ENCODE data around the gene NXT1.

DNA sequence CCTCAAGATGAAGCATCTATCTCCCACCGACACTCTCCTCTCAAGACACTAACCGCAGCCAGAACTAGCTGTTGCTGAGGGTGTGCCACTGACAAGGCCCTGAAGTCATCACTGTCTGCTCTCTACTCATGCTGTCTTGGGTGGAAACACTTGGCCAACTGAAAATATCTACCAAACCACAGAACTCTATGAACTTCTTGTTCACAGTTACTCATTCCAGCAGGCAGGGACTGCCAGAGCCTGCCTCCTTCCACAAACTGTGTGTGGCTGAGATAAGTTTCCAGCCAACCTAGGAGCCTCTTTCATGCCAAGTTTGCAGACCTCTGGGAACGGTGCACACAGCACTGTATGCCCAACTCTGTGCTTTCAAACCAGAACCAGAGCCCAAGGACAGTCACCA lies 45.5 kb upstream of the NXT1 start:
- TF ChIP-seq EP300 (conservative IDR thresholded peaks at IDR 0.05; ENCODE audit: poor library complexity, severe bottlenecking) (no peak), RAD21 (conservative IDR thresholded peaks at IDR 0.05) (no peak), EZH2 (IDR thresholded peaks at IDR 0.05; ENCODE audit: borderline replicate concordance, insufficient read depth, low read length, poor library complexity, severe bottlenecking) (no peak)
- TF ChIP-seq, protein P1, sequence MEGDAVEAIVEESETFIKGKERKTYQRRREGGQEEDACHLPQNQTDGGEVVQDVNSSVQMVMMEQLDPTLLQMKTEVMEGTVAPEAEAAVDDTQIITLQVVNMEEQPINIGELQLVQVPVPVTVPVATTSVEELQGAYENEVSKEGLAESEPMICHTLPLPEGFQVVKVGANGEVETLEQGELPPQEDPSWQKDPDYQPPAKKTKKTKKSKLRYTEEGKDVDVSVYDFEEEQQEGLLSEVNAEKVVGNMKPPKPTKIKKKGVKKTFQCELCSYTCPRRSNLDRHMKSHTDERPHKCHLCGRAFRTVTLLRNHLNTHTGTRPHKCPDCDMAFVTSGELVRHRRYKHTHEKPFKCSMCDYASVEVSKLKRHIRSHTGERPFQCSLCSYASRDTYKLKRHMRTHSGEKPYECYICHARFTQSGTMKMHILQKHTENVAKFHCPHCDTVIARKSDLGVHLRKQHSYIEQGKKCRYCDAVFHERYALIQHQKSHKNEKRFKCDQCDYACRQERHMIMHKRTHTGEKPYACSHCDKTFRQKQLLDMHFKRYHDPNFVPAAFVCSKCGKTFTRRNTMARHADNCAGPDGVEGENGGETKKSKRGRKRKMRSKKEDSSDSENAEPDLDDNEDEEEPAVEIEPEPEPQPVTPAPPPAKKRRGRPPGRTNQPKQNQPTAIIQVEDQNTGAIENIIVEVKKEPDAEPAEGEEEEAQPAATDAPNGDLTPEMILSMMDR (IDR thresholded peaks at IDR 0.05; ENCODE audit: poor library complexity, severe bottlenecking): no peak
